GM12878 (cell line): ENCODE measurements around the gene FIBCD1. TPM values are rescaled to one million over a fixed set of nuclear protein-coding genes. Genes with fewer than 3 reads are reported as not detected.

Experiments used
- ATAC-seq: fragments of 200-7000 bp; cut with Tn5 transposase; 3 replicates; pipeline ENCODE4 v1.9.1; 2020; ENCODE audit warnings: mild to moderate bottlenecking, moderate library complexity
- BruUV-seq: library from RNA; stranded (reverse); fragments of 400-500 nt; replicated peaks from 2 replicates; lab custom pipeline; 2021; lab: Mats Ljungman, UMichigan
- CTCF ChIA-PET: fragments of 300-600 bp; sonication (Branson Sonifier 250); formaldehyde crosslinking; extraction: SDS; loops from one replicate; lab custom pipeline; 2021; ENCODE audit warnings: inconsistent platforms; lab: Yijun Ruan, JAX
- POLR2A ChIA-PET: fragments of 350-600 bp; formaldehyde crosslinking; extraction: SDS; loops from one replicate; lab custom pipeline; 2021; ENCODE audit warnings: inconsistent platforms; lab: Charles Lee
- RAD21 ChIA-PET: fragments of 300-600 bp; sonication (Branson Sonifier 250); formaldehyde crosslinking; loops from one replicate; lab custom pipeline; 2023; ENCODE audit warnings: antibody characterized with exemption; ENCODE audit not compliant: unreplicated experiment; lab: Charles Lee
- SMC1A ChIA-PET: fragments of 300-600 bp; sonication (Branson Sonifier 250); formaldehyde crosslinking; loops from one replicate; lab custom pipeline; 2023; ENCODE audit not compliant: unreplicated experiment, uncharacterized antibody; lab: Charles Lee
- DNase-seq: peaks from one replicate; pipeline ENCODE4 v3.0.0-alpha.2; 2011; ENCODE audit warnings: low read depth, low spot score
- FAIRE-seq: peaks from 3 replicates; lab custom pipeline; 2011; peaks lifted over from hg19 to GRCh38; lab: Jason Lieb, UNC
- H2AFZ ChIP-seq: 2 replicates; pipeline ENCODE4 v1.6.0; 2011; ENCODE audit warnings: low read depth, low read length, control low read depth; ENCODE audit not compliant: control insufficient read depth
- H3K27ac ChIP-seq: 2 replicates; pipeline ENCODE4 v1.5.1; 2011; ENCODE audit warnings: control low read depth; ENCODE audit not compliant: control insufficient read depth, insufficient read depth
- H3K27me3 ChIP-seq, 2 experiments: replicated peaks in 1 of 2; 2 replicates each; pipeline versions ENCODE4 v1.6.0 to v1.6.1; 2011; ENCODE audit warnings: low read length in 1 of 2; ENCODE audit not compliant: control insufficient read depth in 2 of 2, insufficient read depth in 2 of 2
- H3K36me3 ChIP-seq, 2 experiments: 2 replicates each; pipeline ENCODE4 v1.5.1; 2011; ENCODE audit warnings: low read length in 1 of 2; ENCODE audit not compliant: control insufficient read depth in 2 of 2, insufficient read depth in 2 of 2
- H3K4me1 ChIP-seq: 2 replicates; pipeline ENCODE4 v1.6.1; 2011; ENCODE audit warnings: mild to moderate bottlenecking, low read length, moderate library complexity, mixed read lengths; ENCODE audit not compliant: control insufficient read depth, insufficient read depth
- H3K4me2 ChIP-seq: 2 replicates; pipeline ENCODE4 v1.6.0; 2011; ENCODE audit warnings: control low read depth; ENCODE audit not compliant: control insufficient read depth, insufficient read depth
- H3K4me3 ChIP-seq: fragments of 200-600 bp; sonication (generic); 2 replicates; pipeline ENCODE4 v1.5.1; 2016
- H3K79me2 ChIP-seq: 2 replicates; pipeline ENCODE4 v1.6.0; 2011; ENCODE audit warnings: low read length; ENCODE audit not compliant: control insufficient read depth, insufficient read depth
- H3K9ac ChIP-seq: 2 replicates; pipeline ENCODE4 v1.8.0; 2011; ENCODE audit warnings: low read length, control low read depth, mixed read lengths; ENCODE audit not compliant: control insufficient read depth, insufficient read depth
- H3K9me3 ChIP-seq: replicated peaks from 3 replicates; pipeline ENCODE4 v1.5.1; 2011; ENCODE audit warnings: mild to moderate bottlenecking, low read length; ENCODE audit not compliant: control insufficient read depth, insufficient read depth
- H4K20me1 ChIP-seq: 2 replicates; pipeline ENCODE4 v1.6.0; 2011; ENCODE audit not compliant: control insufficient read depth, insufficient read depth
- EGR1 ChIP-seq, 2 experiments: IDR thresholded peaks; 1 replicate in 1 of 2; 2 replicates in 1 of 2; pipeline ENCODE4 v1.6.1; 2011 to 2012; ENCODE audit warnings: low read depth in 2 of 2, low read length in 2 of 2, borderline replicate concordance in 1 of 2, mild to moderate bottlenecking in 1 of 2, moderate library complexity in 1 of 2
- HDAC2 ChIP-seq: fragments of 200-600 bp; sonication (generic); IDR thresholded peaks from 2 replicates; pipeline ENCODE4 v1.6.1; 2017
- PAX8 ChIP-seq: fragments of 450-650 bp; IDR thresholded peaks from 2 replicates; pipeline ENCODE4 v1.6.1; 2017; ENCODE audit warnings: mild to moderate bottlenecking, moderate library complexity
- SREBF1 ChIP-seq: IDR thresholded peaks from 2 replicates; pipeline ENCODE4 v1.6.1; 2012; ENCODE audit warnings: mild to moderate bottlenecking, low read length
- SUZ12 ChIP-seq: fragments of 200-600 bp; sonication (generic); IDR thresholded peaks from one replicate; pipeline ENCODE4 v1.6.1; 2018; ENCODE audit warnings: antibody characterized with exemption, mild to moderate bottlenecking; ENCODE audit not compliant: unreplicated experiment
- TAF1 ChIP-seq: IDR thresholded peaks from 2 replicates; pipeline ENCODE4 v1.6.1; 2011; ENCODE audit warnings: mild to moderate bottlenecking, low read depth, low read length, borderline replicate concordance
- USF2 ChIP-seq: IDR thresholded peaks from 2 replicates; pipeline ENCODE4 v1.6.1; 2011; ENCODE audit warnings: low read depth, low read length, improper control_type of control experiment, borderline replicate concordance
- YBX1 ChIP-seq: fragments of 450-650 bp; IDR thresholded peaks from 2 replicates; pipeline ENCODE4 v1.6.1; 2016; ENCODE audit warnings: antibody characterized with exemption
- ZBED1 ChIP-seq: IDR thresholded peaks from 2 replicates; pipeline ENCODE4 v1.6.1; 2016; ENCODE audit warnings: borderline replicate concordance
- WGBS: methylation state at CpG from one replicate; pipeline ENCODE4 v1.1.6; 2016; ENCODE audit warnings: low lambda C conversion rate; ENCODE audit not compliant: insufficient replicate concordance, insufficient coverage; ENCODE audit errors: missing lambda C conversion rate; 5-methylcytosine and 5-hydroxymethylcytosine counted together
- in situ Hi-C: fragments of 300-500 bp; cut with MboI; formaldehyde crosslinking; loops from 9 replicates; pipeline ENCODE4 v1.14.3; 2018; ENCODE audit warnings: mixed read lengths
- intact Hi-C: fragments of 100-400 bp; cut with micrococcal nuclease; formaldehyde crosslinking; loops from one replicate; pipeline ENCODE4 v1.14.2; 2022; ENCODE audit not compliant: unreplicated experiment
- polyA plus RNA-seq, 11 experiments: library from polyadenylated mRNA; depleted of rRNA in 4 of 11; unstranded in 6 of 11; stranded (reverse) in 5 of 11; fragments of >200 nt; fragmentation: Nextera tagmentation in 4 of 11; fragmentation: Illumina TruSeq in 1 of 11; extraction: Ambion mirVana in 4 of 11; extraction: Trizol in 1 of 11; gene quantifications; 1 replicate in 1 of 11; 2 replicates in 10 of 11; pipeline versions ENCODE4 v1.2.1 to v1.2.3, GENCODE V29; 2011 to 2016; ENCODE audit warnings: inconsistent platforms in 2 of 11, missing spikeins in 2 of 11, low read depth in 1 of 11
- total RNA-seq, 4 experiments: library from RNA; depleted of rRNA in 3 of 4; stranded (reverse); fragments of >200 nt in 3 of 4; fragmentation: Illumina TruSeq in 1 of 4; extraction: Trizol in 1 of 4; gene quantifications; 2 replicates each; pipeline versions ENCODE4 v1.2.1 to v1.2.3, GENCODE V29; 2013 to 2021

The FIBCD1 gene
- total and polyA plus RNA-seq, 10 of the 15 experiments (the other 5 are each of a cell fraction or from before 2014, with no cell fraction given), result 0.04 to 0.95 (median 0.25) TPM; not detected in 6

GRCh38 chr9:130872912-130873503, 66.0 kb downstream of the FIBCD1 start:
- Histone ChIP-seq H3K27ac (no peak overlapping the region), H3K4me1 (peaks cover 25% of the 10 kb centered on the region), H3K4me3 (no peak overlapping the region), H2AFZ (no peak overlapping the region), H3K27me3 (no peaks in the 10 kb centered on the region), H3K36me3 (peaks cover 20 to 22% of the 10 kb centered on the region in 2 experiments), H3K9me3 (no peaks in the 10 kb centered on the region), H3K9ac (no peak overlapping the region), H4K20me1 (peaks cover 3% of the 10 kb centered on the region; the same call in 1 of the 2 replicates), H3K79me2 (no peaks in the 10 kb centered on the region), H3K4me2 (no peak overlapping the region)
- 99% methylated on average over 15 of the region's 15 CpGs for WGBS
- ChIA-PET RAD21 (no interaction called here), SMC1A (no interaction called here), POLR2A (no interaction called here), CTCF (no interaction called here)
- no peak for TF ChIP-seq SUZ12
- no peak for TF ChIP-seq EGR1 (IDR thresholded peaks at IDR 0.05; ENCODE audit: borderline replicate concordance in 1 of 2, low read depth in 2 of 2, low read length in 2 of 2)
- TF ChIP-seq ZBED1, result no peak
- no peak for TF ChIP-seq PAX8
- no peak for TF ChIP-seq YBX1
- TF ChIP-seq SREBF1, result no peak
- TF ChIP-seq TAF1, result no peak
- no peak for TF ChIP-seq HDAC2
- TF ChIP-seq USF2, result no peak
- intact Hi-C loops, result no loop called here
- in situ Hi-C loops, result loop anchor here (5.0 kb wide), 1 partner anchor 169 kb away; no protein-coding TSS in a partner anchor
- no peak for FAIRE-seq
- no peak for DNase-seq
- ATAC-seq, result no peak
- BruUV-seq, result no TSS peak
